ENCODE measurements around the gene INO80D.
"Not testable (repeated sequence)": the region's sequence is repeated elsewhere in the genome, so short reads cannot be mapped to it uniquely, and the experiment has no call there.

The INO80D gene

GRCh38 chr2:206064077-206064476 is 21.9 kb downstream of the INO80D start:
- no peak overlapping the region for H3K4me3 ChIP-seq
- H3K4me2 ChIP-seq: no peak overlapping the region
- H3K4me1 ChIP-seq: no peaks in the 10 kb centered on the region
- no peak overlapping the region for H3K27ac ChIP-seq
- H3K36me3 ChIP-seq: peaks cover 52% of the 10 kb centered on the region
- no peak for TF ChIP-seq Cebpa-rat (IDR thresholded peaks at IDR 0.05)
- no peaks in the 10 kb centered on the region for H3K27me3 ChIP-seq
- 0 out of 2 replicates have a peak, but pooled peaks cover 4% of the 10 kb centered on the region for H3K9me3 ChIP-seq
- H4K20me1 ChIP-seq: peaks cover 70% of the 10 kb centered on the region
- no peak overlapping the region for H3K9ac ChIP-seq

- H4K20me1 ChIP-seq: peaks cover 66% of the 10 kb centered on the region
- no peaks in the 10 kb centered on the region for H3K4me1 ChIP-seq
- no peak overlapping the region for H3K4me2 ChIP-seq
- H3K4me3 ChIP-seq: no peak overlapping the region
- TF ChIP-seq Cebpa-rat (IDR thresholded peaks at IDR 0.05): no peak
- H3K9me3 ChIP-seq: 0 out of 2 replicates have a peak, but pooled peaks cover 4% of the 10 kb centered on the region
- peaks cover 56% of the 10 kb centered on the region for H3K36me3 ChIP-seq
- H3K9ac ChIP-seq: no peak overlapping the region
- no peaks in the 10 kb centered on the region for H3K27me3 ChIP-seq
- no peak overlapping the region for H3K27ac ChIP-seq
Measured at GRCh38 chr2:206063635-206064034, 22.3 kb downstream of the INO80D start.

GRCh38 chr2:206062724-206063123 is 23.2 kb downstream of the INO80D start:
- Histone ChIP-seq H4K20me1 (peaks cover 57% of the 10 kb centered on the region), H3K27me3 (no peaks in the 10 kb centered on the region), H3K4me3 (no peak overlapping the region), H3K36me3 (peaks cover 65% of the 10 kb centered on the region), H3K27ac (no peak overlapping the region), H3K4me2 (no peak overlapping the region), H3K9ac (no peak overlapping the region), H3K9me3 (0 out of 2 replicates have a peak, but pooled peaks cover 4% of the 10 kb centered on the region), H3K4me1 (no peaks in the 10 kb centered on the region)
- TF ChIP-seq Cebpa-rat (IDR thresholded peaks at IDR 0.05): no peak

- no peak overlapping the region for H3K9ac ChIP-seq
- H3K36me3 ChIP-seq: peaks cover 83% of the 10 kb centered on the region
- H3K4me2 ChIP-seq: no peak overlapping the region
- no peak overlapping the region for H3K27ac ChIP-seq
- TF ChIP-seq Cebpa-rat (IDR thresholded peaks at IDR 0.05): no peak
- H3K27me3 ChIP-seq: no peaks in the 10 kb centered on the region
- H3K4me1 ChIP-seq: no peaks in the 10 kb centered on the region
- H4K20me1 ChIP-seq: peaks cover 47% of the 10 kb centered on the region
- H3K9me3 ChIP-seq: no peaks in the 10 kb centered on the region
- no peak overlapping the region for H3K4me3 ChIP-seq
Measured at GRCh38 chr2:206056286-206056685, 29.7 kb downstream of the INO80D start.

GRCh38 chr2:206054952-206055351 is 31.0 kb downstream of the INO80D start:
- no peak for TF ChIP-seq Cebpa-rat (IDR thresholded peaks at IDR 0.05)
- Histone ChIP-seq H3K36me3 (peaks cover 82% of the 10 kb centered on the region), H3K4me2 (no peak overlapping the region)

GRCh38 chr2:206051912-206052311 is 34.1 kb downstream of the INO80D start:
- Histone ChIP-seq H3K9ac (no peak overlapping the region), H3K4me2 (no peak overlapping the region), H3K4me1 (no peaks in the 10 kb centered on the region), H3K9me3 (no peaks in the 10 kb centered on the region), H3K27ac (no peak overlapping the region), H4K20me1 (peaks cover 55% of the 10 kb centered on the region), H3K4me3 (no peak overlapping the region), H3K36me3 (peaks cover 77% of the 10 kb centered on the region), H3K27me3 (no peaks in the 10 kb centered on the region)
- TF ChIP-seq Cebpa-rat (IDR thresholded peaks at IDR 0.05): no peak

More at GRCh38 chr2:206054952-206055351, 31.0 kb downstream of the INO80D start:
- H3K27ac ChIP-seq: no peak overlapping the region
- H3K27me3 ChIP-seq: no peaks in the 10 kb centered on the region
- no peaks in the 10 kb centered on the region for H3K4me1 ChIP-seq
- H4K20me1 ChIP-seq: peaks cover 47% of the 10 kb centered on the region
- no peak overlapping the region for H3K9ac ChIP-seq
- H3K4me3 ChIP-seq: no peak overlapping the region
- no peaks in the 10 kb centered on the region for H3K9me3 ChIP-seq

GRCh38 chr2:206049392-206049791 is 36.6 kb downstream of the INO80D start:
- Histone ChIP-seq H3K4me3 (no peak overlapping the region), H3K36me3 (peaks cover 80% of the 10 kb centered on the region), H3K27ac (no peak overlapping the region), H3K4me2 (no peak overlapping the region), H3K4me1 (no peaks in the 10 kb centered on the region), H3K27me3 (no peaks in the 10 kb centered on the region), H3K9ac (no peak overlapping the region), H3K9me3 (no peaks in the 10 kb centered on the region), H4K20me1 (peaks cover 45% of the 10 kb centered on the region)
- TF ChIP-seq Cebpa-rat (IDR thresholded peaks at IDR 0.05): no peak

- H4K20me1 ChIP-seq: peaks cover 32% of the 10 kb centered on the region
- no peaks in the 10 kb centered on the region for H3K4me1 ChIP-seq
- TF ChIP-seq Cebpa-rat (IDR thresholded peaks at IDR 0.05): no peak
- H3K27ac ChIP-seq: no peak overlapping the region
- H3K4me3 ChIP-seq: no peak overlapping the region
- no peaks in the 10 kb centered on the region for H3K27me3 ChIP-seq
- no peak overlapping the region for H3K4me2 ChIP-seq
- no peaks in the 10 kb centered on the region for H3K9me3 ChIP-seq
- peaks cover 86% of the 10 kb centered on the region for H3K36me3 ChIP-seq
- no peak overlapping the region for H3K9ac ChIP-seq
Measured at GRCh38 chr2:206045251-206045650, 40.7 kb downstream of the INO80D start.

- no peak for TF ChIP-seq Cebpa-rat (IDR thresholded peaks at IDR 0.05)
- Histone ChIP-seq H3K36me3 (peaks cover 92% of the 10 kb centered on the region), H3K4me1 (no peaks in the 10 kb centered on the region)
Measured at GRCh38 chr2:206040525-206040924, 45.4 kb downstream of the INO80D start.

GRCh38 chr2:206035393-206035792 is 50.6 kb downstream of the INO80D start:
- not testable (repeated sequence) for H3K4me1 ChIP-seq, H3K9ac ChIP-seq, H3K4me2 ChIP-seq, H3K27me3 ChIP-seq, H3K27ac ChIP-seq, H3K4me3 ChIP-seq
- H4K20me1 ChIP-seq: peaks cover 20% of the 10 kb centered on the region; the same call in 1 of the 2 replicates
- peaks cover 47% of the 10 kb centered on the region for H3K9me3 ChIP-seq
- H3K36me3 ChIP-seq: peaks cover 96% of the 10 kb centered on the region

More at GRCh38 chr2:206040525-206040924, 45.4 kb downstream of the INO80D start:
- H3K9me3 ChIP-seq: peaks cover 14% of the 10 kb centered on the region; the same call in 1 of the 2 replicates
- no peaks in the 10 kb centered on the region for H3K27me3 ChIP-seq
- no peak overlapping the region for H3K27ac ChIP-seq
- H4K20me1 ChIP-seq: peaks cover 16% of the 10 kb centered on the region; the same call in 1 of the 2 replicates
- no peak overlapping the region for H3K9ac ChIP-seq
- H3K4me2 ChIP-seq: no peak overlapping the region
- no peak overlapping the region for H3K4me3 ChIP-seq

- Histone ChIP-seq H3K36me3 (peaks cover 89% of the 10 kb centered on the region), H3K9me3 (peaks cover 47% of the 10 kb centered on the region), H4K20me1 (peaks cover 31% of the 10 kb centered on the region; the same call in 1 of the 2 replicates)
- H3K27me3 ChIP-seq, H3K4me3 ChIP-seq, H3K4me2 ChIP-seq, H3K27ac ChIP-seq, H3K4me1 ChIP-seq, H3K9ac ChIP-seq: not testable (repeated sequence)
Measured at GRCh38 chr2:206033452-206033851, 52.5 kb downstream of the INO80D start.
